Thyroid gland (tissue), 4 donors: ENCODE results near the gene FCHO1.

Experiments
- CTCF ChIP-seq, 6 experiments: fragments of 200-600 bp in 3 of 6; fragments of 450-650 bp in 3 of 6; sonication (generic) in 3 of 6; IDR thresholded peaks; one replicate each; pipeline ENCODE4 v1.5.1; 2016 to 2019; ENCODE audit warnings: antibody characterized with exemption in 6 of 6, mild to moderate bottlenecking in 2 of 6, inconsistent platforms in 1 of 6, moderate library complexity in 1 of 6
- POLR2A ChIP-seq, 2 donors: fragments of 450-650 bp; IDR thresholded peaks; one replicate each; pipeline ENCODE4 v1.6.1; 2017; ENCODE audit warnings: antibody characterized with exemption in 2 of 2, mild to moderate bottlenecking in 2 of 2, moderate library complexity in 1 of 2

- TF ChIP-seq CTCF (IDR thresholded peaks at IDR 0.05) (no peak), POLR2A (IDR thresholded peaks at IDR 0.05) (no peak)
These were observed 24.1 kb upstream of the FCHO1 start for GRCh38 chr19:17726964-17727773.
